ENCODE data around the gene ZNF292.

DNA sequence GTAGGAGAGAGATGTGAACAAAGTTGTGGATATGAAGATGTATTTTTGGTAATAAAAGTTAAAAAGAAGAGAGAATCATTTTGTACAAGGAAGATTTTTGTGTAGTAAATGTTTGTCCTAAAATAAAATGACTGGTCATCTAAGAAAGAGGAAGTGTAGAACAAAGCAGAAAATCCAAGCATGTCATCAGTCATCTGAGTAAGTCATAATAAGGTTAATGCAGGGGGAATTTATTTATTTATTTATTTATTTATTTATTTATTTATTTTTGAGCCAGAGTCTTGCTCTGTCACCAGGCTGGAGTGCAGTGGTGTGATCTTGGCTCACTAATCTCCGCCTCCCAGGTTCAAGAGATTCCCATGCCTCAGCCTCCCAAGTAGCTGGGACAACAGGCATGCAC is 44.7 kb upstream of the ZNF292 start:
- TF ChIP-seq, protein P1, sequence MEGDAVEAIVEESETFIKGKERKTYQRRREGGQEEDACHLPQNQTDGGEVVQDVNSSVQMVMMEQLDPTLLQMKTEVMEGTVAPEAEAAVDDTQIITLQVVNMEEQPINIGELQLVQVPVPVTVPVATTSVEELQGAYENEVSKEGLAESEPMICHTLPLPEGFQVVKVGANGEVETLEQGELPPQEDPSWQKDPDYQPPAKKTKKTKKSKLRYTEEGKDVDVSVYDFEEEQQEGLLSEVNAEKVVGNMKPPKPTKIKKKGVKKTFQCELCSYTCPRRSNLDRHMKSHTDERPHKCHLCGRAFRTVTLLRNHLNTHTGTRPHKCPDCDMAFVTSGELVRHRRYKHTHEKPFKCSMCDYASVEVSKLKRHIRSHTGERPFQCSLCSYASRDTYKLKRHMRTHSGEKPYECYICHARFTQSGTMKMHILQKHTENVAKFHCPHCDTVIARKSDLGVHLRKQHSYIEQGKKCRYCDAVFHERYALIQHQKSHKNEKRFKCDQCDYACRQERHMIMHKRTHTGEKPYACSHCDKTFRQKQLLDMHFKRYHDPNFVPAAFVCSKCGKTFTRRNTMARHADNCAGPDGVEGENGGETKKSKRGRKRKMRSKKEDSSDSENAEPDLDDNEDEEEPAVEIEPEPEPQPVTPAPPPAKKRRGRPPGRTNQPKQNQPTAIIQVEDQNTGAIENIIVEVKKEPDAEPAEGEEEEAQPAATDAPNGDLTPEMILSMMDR (IDR thresholded peaks at IDR 0.05; ENCODE audit: extremely low read depth in 1 of 2, insufficient read depth in 1 of 2, low read depth in 1 of 2, low read length in 2 of 2) = no peak
- TF ChIP-seq FOS (IDR thresholded peaks at IDR 0.05; ENCODE audit: borderline replicate concordance, insufficient read depth, low read length) = no peak
- TF ChIP-seq, protein P2, sequence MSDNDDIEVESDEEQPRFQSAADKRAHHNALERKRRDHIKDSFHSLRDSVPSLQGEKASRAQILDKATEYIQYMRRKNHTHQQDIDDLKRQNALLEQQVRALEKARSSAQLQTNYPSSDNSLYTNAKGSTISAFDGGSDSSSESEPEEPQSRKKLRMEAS (IDR thresholded peaks at IDR 0.05; ENCODE audit: insufficient read depth, insufficient read length) = no peak
- no peak for TF ChIP-seq EZH2 (IDR thresholded peaks at IDR 0.05; ENCODE audit: borderline replicate concordance, low read depth, low read length, severe bottlenecking)
- TF ChIP-seq POLR2A (IDR thresholded peaks at IDR 0.05; ENCODE audit: low read depth, low read length) = no peak
- no peak for TF ChIP-seq MYC (IDR thresholded peaks at IDR 0.05; ENCODE audit: low read depth, low read length)
- no peak for TF ChIP-seq POLR2AphosphoS5 (IDR thresholded peaks at IDR 0.05; ENCODE audit: insufficient read depth, low read depth, low read length)
- TF ChIP-seq JUN (IDR thresholded peaks at IDR 0.05; ENCODE audit: borderline replicate concordance, insufficient read depth, insufficient read length, low read depth) = no peak
- TF ChIP-seq GATA2 (IDR thresholded peaks at IDR 0.05; ENCODE audit: insufficient read depth, insufficient read length, low read depth, low read length) = no peak
